ENCODE results near the gene RASSF3.
"Not testable (repeated sequence)": the region's sequence is repeated elsewhere in the genome, so short reads cannot be mapped to it uniquely, and the experiment has no call there.

Gene RASSF3

DNA sequence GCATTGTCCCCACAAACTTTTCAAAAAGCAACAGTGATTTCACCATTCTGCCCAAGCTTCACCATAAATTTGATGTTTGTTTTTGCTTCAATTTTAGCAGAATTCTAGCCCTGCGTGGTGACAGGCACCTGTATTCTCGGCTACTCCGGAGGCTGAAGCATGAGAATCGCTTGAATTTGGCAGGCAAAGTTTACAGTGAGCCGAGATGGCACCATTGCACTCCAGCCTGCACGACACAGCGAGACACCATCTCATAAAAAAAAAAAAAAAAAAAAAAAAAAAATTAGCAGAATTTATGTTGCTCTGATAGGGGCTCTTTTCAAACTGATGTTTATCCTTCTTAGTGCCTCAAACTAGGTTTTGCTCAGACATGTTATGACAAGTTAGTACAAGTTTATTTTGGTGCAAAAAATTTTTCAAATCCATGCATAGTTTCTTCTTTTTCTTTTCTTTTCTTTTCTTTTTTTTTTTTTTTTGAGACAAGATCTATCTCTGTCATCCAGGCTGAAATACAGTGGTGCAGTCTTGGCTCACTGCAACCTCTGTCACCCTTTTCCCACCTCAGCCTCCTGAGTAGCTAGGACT lies 24.3 kb downstream of the RASSF3 start:
- no peak for DNase-seq

- DNase-seq = no peak
Measured at GRCh38 chr12:64635356-64635998, 25.2 kb downstream of the RASSF3 start.

DNA sequence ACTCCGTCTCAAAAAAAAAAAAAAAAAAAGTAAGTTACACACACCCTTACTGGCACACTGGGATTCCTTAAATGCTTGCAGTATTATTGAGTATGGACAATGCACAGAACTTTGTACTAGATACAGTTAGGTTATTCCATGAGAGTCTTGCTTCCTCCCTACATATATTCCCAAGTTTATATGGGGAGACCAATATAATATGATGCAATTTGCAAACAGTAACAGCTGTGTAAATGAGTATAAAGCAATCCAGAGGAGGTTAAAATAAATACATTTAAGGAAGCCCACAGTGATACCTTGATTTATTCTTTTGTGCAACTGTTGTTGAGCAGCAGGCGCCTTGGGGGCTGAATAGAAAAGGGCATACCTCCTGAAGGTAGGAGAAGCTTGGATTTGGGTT lies 26.6 kb downstream of the RASSF3 start:
- no peak for DNase-seq

GRCh38 chr12:64639466-64639865 lies 29.2 kb downstream of the RASSF3 start:
- DNase-seq = no peak

GRCh38 chr12:64646318-64646717 lies 36.0 kb downstream of the RASSF3 start:
- DNase-seq = no peak

DNA sequence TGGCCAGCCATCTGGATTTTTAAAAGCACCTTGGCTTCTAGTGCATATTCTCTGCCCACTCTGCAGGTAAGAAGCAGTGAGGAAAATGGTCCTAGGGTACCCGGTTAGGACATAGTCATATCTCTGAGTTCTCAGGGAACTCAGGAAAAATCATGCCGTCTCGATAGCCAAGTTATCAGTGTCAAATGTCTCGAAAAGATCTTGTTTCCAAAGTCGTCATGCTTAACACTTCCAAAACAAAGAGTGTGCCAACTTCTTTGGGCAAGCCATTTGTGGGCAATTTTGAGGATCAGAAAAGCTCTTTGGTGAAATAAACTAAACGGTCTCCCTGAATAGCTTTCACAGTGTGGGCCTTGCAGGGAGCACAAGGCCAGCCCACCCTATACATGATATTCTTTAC lies 39.2 kb downstream of the RASSF3 start:
- DNase-seq = no peak

DNA sequence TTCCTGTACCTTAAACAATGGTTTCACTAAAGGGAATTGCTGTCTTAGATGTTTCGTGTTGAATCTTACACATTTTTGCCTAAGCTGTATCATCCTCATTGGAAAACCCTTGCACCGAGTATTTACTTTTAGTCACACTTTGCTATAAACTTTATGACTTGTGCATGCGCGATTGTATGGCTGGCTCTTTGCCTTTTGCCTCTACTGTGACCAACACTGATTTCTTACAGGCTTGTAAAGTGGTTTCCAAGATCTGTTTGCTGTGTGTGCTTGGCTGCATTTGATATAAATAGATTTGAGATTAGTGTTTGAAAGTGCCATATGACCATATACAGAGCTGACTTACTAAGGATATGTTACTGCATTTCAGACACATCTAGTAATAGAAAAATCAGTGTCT lies 40.5 kb downstream of the RASSF3 start:
- no peak for DNase-seq

DNA sequence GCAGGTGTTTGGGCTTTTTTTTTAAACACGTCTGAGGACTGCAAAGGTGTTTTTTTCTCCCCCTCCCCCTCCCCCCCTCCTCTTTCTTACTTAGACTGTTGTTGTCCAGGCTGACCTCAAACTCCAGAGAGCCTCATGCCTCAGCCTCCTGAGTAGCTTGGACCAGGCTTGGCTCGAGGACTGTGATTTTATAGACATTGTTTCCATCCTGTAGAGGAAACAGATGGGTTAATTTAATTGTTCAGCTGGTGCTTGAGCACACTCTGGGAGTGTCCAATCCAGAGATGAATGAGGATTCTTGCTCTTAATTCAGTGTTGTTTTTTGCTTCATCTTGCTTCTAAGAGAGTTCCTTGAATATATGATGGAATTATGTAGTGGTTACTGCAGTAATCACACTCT lies 42.1 kb downstream of the RASSF3 start:
- no peak for DNase-seq

GRCh38 chr12:64653123-64653522 lies 42.8 kb downstream of the RASSF3 start:
- DNase-seq = no peak

GRCh38 chr12:64653907-64654306 lies 43.6 kb downstream of the RASSF3 start:
- DNase-seq = not testable (repeated sequence)

DNA sequence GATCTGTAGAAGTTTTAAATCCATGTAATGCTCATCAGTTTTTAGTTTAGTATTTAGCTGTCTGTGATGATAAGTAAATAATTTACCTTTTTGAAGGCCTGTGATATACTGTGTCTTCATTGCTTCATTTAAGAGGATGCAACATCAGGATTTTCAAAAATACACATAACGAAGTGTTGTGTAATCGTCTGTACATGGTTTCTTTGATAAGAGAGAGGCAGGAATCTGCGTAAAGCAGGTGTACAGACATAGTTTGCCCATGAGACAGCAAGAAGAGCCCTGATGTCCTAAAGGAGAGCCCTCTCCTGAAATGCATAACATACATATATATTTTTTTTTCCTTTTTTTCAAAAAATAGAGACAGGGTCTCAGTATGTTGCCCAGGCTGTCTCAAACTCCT lies 44.8 kb downstream of the RASSF3 start:
- DNase-seq = no peak

- no peak for DNase-seq
Measured at GRCh38 chr12:64656429-64656828, 46.1 kb downstream of the RASSF3 start.

GRCh38 chr12:64658892-64659481 lies 48.7 kb downstream of the RASSF3 start:
- no peak for DNase-seq

- no peak for DNase-seq
Measured at GRCh38 chr12:64660237-64661018, 50.1 kb downstream of the RASSF3 start.

DNA sequence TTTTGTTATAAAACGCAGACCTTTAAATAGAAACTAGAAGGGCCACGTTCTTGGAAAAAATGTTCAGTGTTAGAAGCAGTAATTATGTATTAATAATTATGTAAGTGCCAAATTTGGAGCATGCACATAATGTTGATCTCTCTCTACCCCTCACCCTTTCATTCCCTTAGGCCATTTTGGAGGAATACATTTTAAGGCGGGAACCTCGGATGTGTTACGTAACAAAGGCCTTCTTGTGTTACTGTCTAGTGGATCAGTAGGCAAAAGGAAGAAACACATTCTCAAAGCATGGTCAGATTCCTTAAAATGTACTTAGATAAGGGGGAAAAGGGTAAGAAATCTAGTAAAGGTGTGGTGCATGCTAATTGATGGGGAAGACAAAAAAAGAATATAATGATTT lies 52.7 kb downstream of the RASSF3 start:
- no peak for DNase-seq

DNA sequence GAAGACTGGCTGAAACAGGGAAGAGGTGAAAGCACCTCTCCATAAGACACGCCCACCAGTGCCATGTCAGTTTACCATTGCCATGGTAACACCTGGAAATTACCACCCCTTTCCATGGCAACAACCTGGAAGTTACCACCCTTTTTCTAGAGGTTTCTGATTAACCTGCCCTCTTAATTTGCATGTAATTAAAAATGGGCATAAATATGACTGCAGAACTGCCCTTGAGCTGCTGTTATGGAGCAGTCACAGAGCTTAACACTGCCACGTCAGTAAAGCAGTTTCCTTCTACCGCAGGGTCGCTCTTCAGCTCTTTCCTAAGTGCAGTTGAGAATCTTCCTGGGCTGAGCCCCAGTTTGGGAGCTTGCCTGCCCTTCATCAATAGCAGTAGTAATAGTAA lies 55.2 kb downstream of the RASSF3 start:
- DNase-seq = peak; percentile 60

GRCh38 chr12:64666054-64666914 lies 56.0 kb downstream of the RASSF3 start:
- no peak for DNase-seq

DNA sequence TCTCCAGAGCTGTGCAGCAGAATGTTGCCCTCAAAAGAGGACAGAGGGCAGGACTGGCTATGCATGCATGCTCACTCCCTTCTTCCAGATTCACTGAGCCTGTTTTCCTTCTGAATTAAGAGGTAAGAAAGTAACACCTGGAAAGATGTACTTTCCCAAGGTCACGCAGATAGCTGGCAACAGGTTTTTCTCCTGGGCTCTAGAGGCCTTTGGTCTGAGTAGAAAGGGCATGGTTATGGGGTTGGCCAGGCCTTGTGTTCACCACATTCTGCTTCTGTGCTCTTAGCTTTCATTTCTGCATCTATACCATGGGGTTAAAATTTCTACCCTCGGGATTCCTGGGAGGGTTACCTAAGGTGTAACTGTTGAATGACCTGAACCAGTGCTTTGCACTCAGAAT lies 57.5 kb downstream of the RASSF3 start:
- no peak for DNase-seq

- DNase-seq = peak; percentile 55
Measured at GRCh38 chr12:64669270-64669842, 59.1 kb downstream of the RASSF3 start.

DNA sequence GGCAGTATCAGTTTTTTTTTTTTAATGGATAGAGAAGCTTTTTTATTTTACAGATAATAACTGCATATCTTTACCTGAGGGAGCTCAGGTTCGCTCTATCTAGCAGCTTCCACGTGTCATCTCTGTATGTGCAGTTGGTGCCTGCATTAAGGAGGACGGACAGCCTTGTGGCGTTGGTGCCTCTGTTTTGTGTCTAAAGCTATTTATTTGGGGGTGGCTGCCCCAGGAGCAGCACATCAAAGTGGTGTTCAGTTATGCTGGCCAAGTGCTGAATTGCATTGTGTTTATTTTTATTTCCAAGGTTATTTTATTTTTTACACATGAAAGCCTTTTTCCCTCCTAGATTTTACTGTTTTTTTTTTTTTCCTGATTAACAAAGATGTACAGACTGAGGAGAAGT lies 59.7 kb downstream of the RASSF3 start:
- DNase-seq = no peak

DNA sequence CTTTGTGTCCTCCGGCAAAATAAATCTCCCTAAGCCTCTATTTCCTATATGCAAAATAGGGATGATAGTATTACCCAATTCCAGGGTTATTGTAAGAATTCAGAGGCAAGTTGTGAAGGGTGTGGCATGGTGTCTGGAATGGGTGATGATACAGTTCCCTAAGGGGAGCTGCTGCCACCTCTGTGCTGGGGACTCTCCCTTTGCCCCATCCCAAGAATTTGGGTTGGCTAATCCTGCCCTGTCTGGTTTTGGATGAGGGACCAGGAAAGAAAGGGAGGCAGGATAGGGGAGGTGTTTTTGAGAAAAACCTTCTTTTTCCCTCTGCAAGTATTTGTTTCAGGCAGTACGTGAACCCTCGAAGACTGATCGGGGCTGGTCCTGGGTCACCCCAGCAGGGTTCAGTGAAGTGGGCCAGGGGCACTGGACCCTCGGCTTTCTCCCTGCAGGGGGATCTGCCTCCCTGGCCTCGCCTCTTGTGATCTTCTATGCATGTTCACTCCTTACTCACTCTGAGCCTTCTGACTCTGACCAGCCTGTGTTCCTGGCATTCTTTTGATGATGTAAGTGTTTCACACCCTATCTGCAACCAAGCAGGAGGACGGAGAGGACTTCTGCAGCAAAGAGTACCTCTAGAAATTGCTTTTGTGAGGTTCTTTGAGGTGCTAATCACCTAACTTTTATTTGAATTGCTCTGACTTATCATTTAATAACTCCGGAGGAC lies 60.8 kb downstream of the RASSF3 start:
- no peak for DNase-seq

DNA sequence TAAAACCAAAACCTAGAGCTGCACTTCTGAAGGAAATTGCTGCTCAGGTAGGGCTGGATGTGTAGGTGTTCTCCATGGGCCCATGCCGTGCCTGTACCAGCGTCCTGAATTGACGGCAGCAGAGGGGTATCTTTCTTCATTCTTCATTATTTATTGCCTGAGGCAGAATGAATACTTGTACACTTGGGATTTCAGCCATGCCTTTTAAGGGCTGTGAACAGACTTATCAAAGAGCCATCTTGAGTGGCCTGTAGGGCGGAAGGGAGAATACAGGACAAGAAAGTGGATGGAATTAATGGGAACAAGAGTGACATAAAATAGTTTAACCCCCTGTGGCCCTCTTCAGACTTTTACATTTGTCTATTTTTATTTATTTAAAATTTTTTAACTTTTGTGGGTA lies 61.4 kb downstream of the RASSF3 start:
- DNase-seq = no peak
